Iris pigment epithelial cell (primary cell): ENCODE results near the gene APBA2.
"Not testable (repeated sequence)": the region's sequence is repeated elsewhere in the genome, so short reads cannot be mapped to it uniquely, and the experiment has no call there.

Source experiments
- DNase-seq: peaks from one replicate; pipeline ENCODE4 v3.0.0-alpha.2; 2011; ENCODE audit warnings: low read depth

APBA2 gene

GRCh38 chr15:28878209-28878608 lies 7.6 kb upstream of the APBA2 start:
- no peak for DNase-seq

- no peak for DNase-seq
Observed at GRCh38 chr15:28879551-28879950, 6.2 kb upstream of the APBA2 start.

- no peak for DNase-seq
Observed at GRCh38 chr15:28880680-28881079, 5.1 kb upstream of the APBA2 start.

- DNase-seq, result peak; percentile 31
Observed at GRCh38 chr15:28881170-28881569, 4.6 kb upstream of the APBA2 start.

- DNase-seq, result no peak
Observed at GRCh38 chr15:28881600-28881999, 4.2 kb upstream of the APBA2 start.

GRCh38 chr15:28884151-28884940 lies 1.4 kb upstream of the APBA2 start:
- no peak for DNase-seq

GRCh38 chr15:28885128-28885629 lies 595 bp upstream of the APBA2 start:
- DNase-seq, result peak; percentile 22

GRCh38 chr15:28886431-28887338 lies 911 bp downstream of the APBA2 start:
- DNase-seq, result no peak

- DNase-seq, result no peak
Observed at GRCh38 chr15:28887339-28888174, 1.8 kb downstream of the APBA2 start.

GRCh38 chr15:28888302-28888894 lies 2.6 kb downstream of the APBA2 start:
- no peak for DNase-seq

- no peak for DNase-seq
Observed at GRCh38 chr15:28888900-28889299, 3.1 kb downstream of the APBA2 start.

GRCh38 chr15:28889346-28889745 lies 3.6 kb downstream of the APBA2 start:
- no peak for DNase-seq

GRCh38 chr15:28889871-28890270 lies 4.1 kb downstream of the APBA2 start:
- not testable (repeated sequence) for DNase-seq

- not testable (repeated sequence) for DNase-seq
Observed at GRCh38 chr15:28890291-28890690, 4.5 kb downstream of the APBA2 start.

- DNase-seq, result peak; percentile 65
Observed at GRCh38 chr15:28890711-28891495, 5.1 kb downstream of the APBA2 start.

- DNase-seq, result no peak
Observed at GRCh38 chr15:28891588-28891987, 5.8 kb downstream of the APBA2 start.

GRCh38 chr15:28892789-28893610 lies 7.2 kb downstream of the APBA2 start:
- peak; percentile 34 for DNase-seq

- no peak for DNase-seq
Observed at GRCh38 chr15:28894631-28895030, 8.9 kb downstream of the APBA2 start.

GRCh38 chr15:28895146-28895545 lies 9.4 kb downstream of the APBA2 start:
- DNase-seq, result no peak

GRCh38 chr15:28895566-28895965 lies 9.8 kb downstream of the APBA2 start:
- no peak for DNase-seq
